Endothelial cell of umbilical vein (primary cell): ENCODE results near the gene ACTL8.

Experiments used
- EZH2 ChIP-seq: IDR thresholded peaks from 2 replicates; pipeline ENCODE4 v1.6.1; 2012; ENCODE audit warnings: borderline replicate concordance, low read depth, mild to moderate bottlenecking, moderate library complexity, low read length, inconsistent platforms; ENCODE audit not compliant: severe bottlenecking
- POLR2A ChIP-seq: IDR thresholded peaks from 2 replicates; pipeline ENCODE4 v1.6.1; 2012; ENCODE audit warnings: low read depth, mild to moderate bottlenecking, control low read depth, low read length
- POLR2AphosphoS5 ChIP-seq: IDR thresholded peaks from 2 replicates; pipeline ENCODE4 v1.6.1; 2012; ENCODE audit warnings: low read depth, mild to moderate bottlenecking, control low read depth, low read length, moderate library complexity; ENCODE audit not compliant: insufficient read depth
- TF ChIP-seq, protein P1 (sequence below), 2 donors: IDR thresholded peaks; 1 replicate in 1 of 2; 2 replicates in 1 of 2; pipeline ENCODE4 v1.5.1; 2011; ENCODE audit warnings: low read length in 2 of 2, mild to moderate bottlenecking in 2 of 2, moderate library complexity in 2 of 2, control low read depth in 1 of 2, inconsistent platforms in 1 of 2, low read depth in 1 of 2; ENCODE audit not compliant: insufficient read depth in 1 of 2; ENCODE audit errors: extremely low read depth in 1 of 2
- TF ChIP-seq, protein P2 (sequence below): IDR thresholded peaks from 2 replicates; pipeline ENCODE4 v1.6.1; 2011; ENCODE audit not compliant: insufficient read depth, insufficient read length

GRCh38 chr1:17713993-17714392, 41.1 kb upstream of the ACTL8 start:
- TF ChIP-seq POLR2AphosphoS5 (no peak), POLR2A (no peak), EZH2 (no peak)
- TF ChIP-seq, protein P1, sequence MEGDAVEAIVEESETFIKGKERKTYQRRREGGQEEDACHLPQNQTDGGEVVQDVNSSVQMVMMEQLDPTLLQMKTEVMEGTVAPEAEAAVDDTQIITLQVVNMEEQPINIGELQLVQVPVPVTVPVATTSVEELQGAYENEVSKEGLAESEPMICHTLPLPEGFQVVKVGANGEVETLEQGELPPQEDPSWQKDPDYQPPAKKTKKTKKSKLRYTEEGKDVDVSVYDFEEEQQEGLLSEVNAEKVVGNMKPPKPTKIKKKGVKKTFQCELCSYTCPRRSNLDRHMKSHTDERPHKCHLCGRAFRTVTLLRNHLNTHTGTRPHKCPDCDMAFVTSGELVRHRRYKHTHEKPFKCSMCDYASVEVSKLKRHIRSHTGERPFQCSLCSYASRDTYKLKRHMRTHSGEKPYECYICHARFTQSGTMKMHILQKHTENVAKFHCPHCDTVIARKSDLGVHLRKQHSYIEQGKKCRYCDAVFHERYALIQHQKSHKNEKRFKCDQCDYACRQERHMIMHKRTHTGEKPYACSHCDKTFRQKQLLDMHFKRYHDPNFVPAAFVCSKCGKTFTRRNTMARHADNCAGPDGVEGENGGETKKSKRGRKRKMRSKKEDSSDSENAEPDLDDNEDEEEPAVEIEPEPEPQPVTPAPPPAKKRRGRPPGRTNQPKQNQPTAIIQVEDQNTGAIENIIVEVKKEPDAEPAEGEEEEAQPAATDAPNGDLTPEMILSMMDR (IDR thresholded peaks at IDR 0.05; ENCODE audit: extremely low read depth in 1 of 2, insufficient read depth in 1 of 2, low read depth in 1 of 2, low read length in 2 of 2): no peak
- TF ChIP-seq, protein P2, sequence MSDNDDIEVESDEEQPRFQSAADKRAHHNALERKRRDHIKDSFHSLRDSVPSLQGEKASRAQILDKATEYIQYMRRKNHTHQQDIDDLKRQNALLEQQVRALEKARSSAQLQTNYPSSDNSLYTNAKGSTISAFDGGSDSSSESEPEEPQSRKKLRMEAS: no peak
